ENCODE data around the gene PDLIM7.

PDLIM7 gene

GRCh38 chr5:177483042-177483441 is 14.4 kb downstream of the PDLIM7 start:
- H3K27ac ChIP-seq (replicated peaks), result no peak overlapping the region
- no peak for DNase-seq (ENCODE audit: low read depth in 1 of 2, low spot score in 1 of 2)
- H3K27me3 ChIP-seq (ENCODE audit: insufficient read depth, poor library complexity, severe bottlenecking), result no peaks in the 10 kb centered on the region
- no peak overlapping the region for H3K4me3 ChIP-seq (replicated peaks; ENCODE audit: insufficient read depth, low read length)
- TF ChIP-seq GABPA (IDR thresholded peaks at IDR 0.05; ENCODE audit: low read depth) (no peak), CTCF (IDR thresholded peaks at IDR 0.05; ENCODE audit: insufficient read depth, low read length) (no peak), REST (IDR thresholded peaks at IDR 0.05; ENCODE audit: insufficient replicate concordance, low read depth) (no peak), POLR2AphosphoS5 (IDR thresholded peaks at IDR 0.05; ENCODE audit: low read depth) (no peak), SPI1 (IDR thresholded peaks at IDR 0.05; ENCODE audit: borderline replicate concordance, low read depth) (no peak)

GRCh38 chr5:177482359-177482795 is 15.0 kb downstream of the PDLIM7 start:
- Histone ChIP-seq H3K4me3 (replicated peaks; ENCODE audit: insufficient read depth, low read length) (no peak overlapping the region), H3K27me3 (ENCODE audit: insufficient read depth, poor library complexity, severe bottlenecking) (no peaks in the 10 kb centered on the region), H3K27ac (replicated peaks) (no peak overlapping the region)
- TF ChIP-seq CTCF (IDR thresholded peaks at IDR 0.05; ENCODE audit: insufficient read depth, low read length) (no peak), POLR2AphosphoS5 (IDR thresholded peaks at IDR 0.05; ENCODE audit: low read depth) (no peak; the same call in 1 of the 2 replicates), SPI1 (IDR thresholded peaks at IDR 0.05; ENCODE audit: borderline replicate concordance, low read depth) (no peak), GABPA (IDR thresholded peaks at IDR 0.05; ENCODE audit: low read depth) (no peak), REST (IDR thresholded peaks at IDR 0.05; ENCODE audit: insufficient replicate concordance, low read depth) (no peak)
- no peak for DNase-seq (ENCODE audit: low read depth in 1 of 2, low spot score in 1 of 2)

- H3K27me3 ChIP-seq (ENCODE audit: insufficient read depth, poor library complexity, severe bottlenecking), result no peaks in the 10 kb centered on the region
- no peak overlapping the region for H3K4me3 ChIP-seq (replicated peaks; ENCODE audit: insufficient read depth, low read length)
- peak overlapping the region; percentile 83 for H3K27ac ChIP-seq (replicated peaks)
- no peak for TF ChIP-seq GABPA (IDR thresholded peaks at IDR 0.05; ENCODE audit: low read depth)
- no peak for TF ChIP-seq SPI1 (IDR thresholded peaks at IDR 0.05; ENCODE audit: borderline replicate concordance, low read depth)
- no peak for TF ChIP-seq CTCF (IDR thresholded peaks at IDR 0.05; ENCODE audit: insufficient read depth, low read length)
- TF ChIP-seq POLR2AphosphoS5 (IDR thresholded peaks at IDR 0.05; ENCODE audit: low read depth), result no peak
- TF ChIP-seq REST (IDR thresholded peaks at IDR 0.05; ENCODE audit: insufficient replicate concordance, low read depth), result no peak
- no peak for DNase-seq (ENCODE audit: low read depth in 1 of 2, low spot score in 1 of 2)
Observed at GRCh38 chr5:177479774-177480173, 17.6 kb downstream of the PDLIM7 start.

All from HL-60 (cell line).